ENCODE data around the gene EHMT2.
"Not testable (repeated sequence)": the region's sequence is repeated elsewhere in the genome, so short reads cannot be mapped to it uniquely, and the experiment has no call there.

EHMT2 gene

GRCh38 chr6:31897612-31898382 is at the start of gene EHMT2:
Gene EHMT2, minus strand, starts transcription at chr6:31897698. Its CDS starts 21 bp downstream, at chr6:31897677.
- H3K36me3 ChIP-seq (ENCODE audit: control insufficient read depth, insufficient read depth, low read length) = no peaks in the 10 kb centered on the region
- H3K9me3 ChIP-seq (ENCODE audit: control insufficient read depth, low read length) = no peaks in the 10 kb centered on the region
- peak within 1 kb of the TSS; percentile 98 for H3K4me3 ChIP-seq (ENCODE audit: low read length)
- H3K4me1 ChIP-seq (ENCODE audit: control insufficient read depth, insufficient read depth, low read length) = peaks cover 13% of the 10 kb centered on the region
- H3K9ac ChIP-seq (ENCODE audit: low read length) = peak within 1 kb of the TSS; percentile 79
- H3K27me3 ChIP-seq (ENCODE audit: control insufficient read depth, insufficient read depth, low read length) = no peaks in the 10 kb centered on the region

DNA sequence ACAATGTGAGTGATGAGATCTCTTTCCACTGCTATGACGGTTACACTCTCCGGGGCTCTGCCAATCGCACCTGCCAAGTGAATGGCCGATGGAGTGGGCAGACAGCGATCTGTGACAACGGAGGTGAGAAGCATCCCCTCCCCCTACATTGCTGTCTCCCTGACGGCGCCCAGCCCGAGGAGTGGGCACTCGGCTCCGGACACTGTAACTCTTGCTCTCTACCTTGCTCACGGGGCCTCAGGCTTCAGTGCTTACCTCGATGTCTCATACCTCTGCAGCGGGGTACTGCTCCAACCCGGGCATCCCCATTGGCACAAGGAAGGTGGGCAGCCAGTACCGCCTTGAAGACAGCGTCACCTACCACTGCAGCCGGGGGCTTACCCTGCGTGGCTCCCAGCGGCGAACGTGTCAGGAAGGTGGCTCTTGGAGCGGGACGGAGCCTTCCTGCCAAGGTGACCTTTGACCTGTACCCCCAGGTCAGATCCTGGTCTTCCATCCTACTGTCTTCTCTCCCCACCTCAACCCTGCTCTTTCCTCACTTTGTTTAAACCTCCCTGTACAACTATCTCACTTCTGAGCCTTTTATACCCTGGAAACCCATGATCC is 49.7 kb upstream of the EHMT2 start:
- Histone ChIP-seq H3K27me3 (ENCODE audit: control insufficient read depth, insufficient read depth, low read length) (no peaks in the 10 kb centered on the region), H3K36me3 (ENCODE audit: control insufficient read depth, insufficient read depth, low read length) (no peaks in the 10 kb centered on the region), H3K4me1 (ENCODE audit: control insufficient read depth, insufficient read depth, low read length) (peaks cover 21% of the 10 kb centered on the region), H3K4me3 (ENCODE audit: low read length) (no peak overlapping the region), H3K9ac (ENCODE audit: low read length) (peak overlapping the region; percentile 67), H3K9me3 (ENCODE audit: control insufficient read depth, low read length) (no peaks in the 10 kb centered on the region)

DNA sequence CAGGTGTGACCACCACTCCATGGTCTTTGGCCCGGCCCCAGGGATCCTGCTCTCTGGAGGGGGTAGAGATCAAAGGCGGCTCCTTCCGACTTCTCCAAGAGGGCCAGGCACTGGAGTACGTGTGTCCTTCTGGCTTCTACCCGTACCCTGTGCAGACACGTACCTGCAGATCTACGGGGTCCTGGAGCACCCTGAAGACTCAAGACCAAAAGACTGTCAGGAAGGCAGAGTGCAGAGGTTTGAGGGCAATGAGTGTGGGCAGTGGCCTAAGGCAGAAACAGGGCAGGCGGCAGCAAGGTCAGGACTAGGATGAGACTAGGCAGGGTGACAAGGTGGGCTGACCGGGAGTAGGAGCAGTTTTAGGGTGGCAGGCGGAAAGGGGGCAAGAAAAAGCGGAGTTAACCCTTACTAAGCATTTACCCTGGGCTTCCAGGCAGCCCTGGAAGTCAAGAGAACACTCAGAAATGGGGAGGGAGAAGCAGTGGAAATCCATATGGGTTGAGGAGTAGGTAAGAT is 48.9 kb upstream of the EHMT2 start:
- Histone ChIP-seq H3K4me3 (ENCODE audit: low read length) (peak overlapping the region; percentile 21), H3K27me3 (ENCODE audit: control insufficient read depth, insufficient read depth, low read length) (no peaks in the 10 kb centered on the region), H3K36me3 (ENCODE audit: control insufficient read depth, insufficient read depth, low read length) (no peaks in the 10 kb centered on the region), H3K9ac (ENCODE audit: low read length) (peak overlapping the region; percentile 67), H3K4me1 (ENCODE audit: control insufficient read depth, insufficient read depth, low read length) (peaks cover 21% of the 10 kb centered on the region), H3K9me3 (ENCODE audit: control insufficient read depth, low read length) (no peaks in the 10 kb centered on the region)

DNA sequence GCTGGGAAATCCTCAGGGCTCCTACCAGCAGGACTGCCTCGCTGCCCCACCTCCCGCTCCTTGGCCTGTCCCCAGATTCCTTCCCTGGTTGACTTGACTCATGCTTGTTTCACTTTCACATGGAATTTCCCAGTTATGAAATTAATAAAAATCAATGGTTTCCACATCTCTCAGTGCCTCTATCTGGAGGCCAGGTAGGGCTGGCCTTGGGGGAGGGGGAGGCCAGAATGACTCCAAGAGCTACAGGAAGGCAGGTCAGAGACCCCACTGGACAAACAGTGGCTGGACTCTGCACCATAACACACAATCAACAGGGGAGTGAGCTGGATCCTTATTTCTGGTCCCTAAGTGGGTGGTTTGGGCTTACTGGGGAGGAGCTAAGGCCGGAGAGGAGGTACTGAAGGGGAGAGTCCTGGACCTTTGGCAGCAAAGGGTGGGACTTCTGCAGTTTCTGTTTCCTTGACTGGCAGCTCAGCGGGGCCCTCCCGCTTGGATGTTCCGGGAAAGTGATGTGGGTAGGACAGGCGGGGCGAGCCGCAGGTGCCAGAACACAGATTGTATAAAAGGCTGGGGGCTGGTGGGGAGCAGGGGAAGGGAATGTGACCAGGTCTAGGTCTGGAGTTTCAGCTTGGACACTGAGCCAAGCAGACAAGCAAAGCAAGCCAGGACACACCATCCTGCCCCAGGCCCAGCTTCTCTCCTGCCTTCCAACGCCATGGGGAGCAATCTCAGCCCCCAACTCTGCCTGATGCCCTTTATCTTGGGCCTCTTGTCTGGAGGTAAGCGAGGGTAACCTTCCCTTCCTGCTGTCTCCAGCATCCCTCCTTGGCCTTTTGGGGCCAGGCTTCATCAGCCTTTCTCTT is 48.2 kb upstream of the EHMT2 start, which contains the start of gene CFB:
TSS of gene CFB (plus strand) at position 589 of the 863 bp plus-strand sequence. CDS start at position 716, 127 bp downstream.
- Histone ChIP-seq H3K36me3 (ENCODE audit: control insufficient read depth, insufficient read depth, low read length) (no peaks in the 10 kb centered on the region), H3K4me1 (ENCODE audit: control insufficient read depth, insufficient read depth, low read length) (peaks cover 21% of the 10 kb centered on the region), H3K9me3 (ENCODE audit: control insufficient read depth, low read length) (no peaks in the 10 kb centered on the region), H3K9ac (ENCODE audit: low read length) (peak within 1 kb of the TSS; percentile 67), H3K4me3 (ENCODE audit: low read length) (peak within 1 kb of the TSS; percentile 21), H3K27me3 (ENCODE audit: control insufficient read depth, insufficient read depth, low read length) (no peaks in the 10 kb centered on the region)

GRCh38 chr6:31945154-31945506 is 47.6 kb upstream of the EHMT2 start:
- peaks cover 21% of the 10 kb centered on the region for H3K4me1 ChIP-seq (ENCODE audit: control insufficient read depth, insufficient read depth, low read length)
- H3K4me3 ChIP-seq (ENCODE audit: low read length) = peak overlapping the region; percentile 7
- no peaks in the 10 kb centered on the region for H3K36me3 ChIP-seq (ENCODE audit: control insufficient read depth, insufficient read depth, low read length)
- H3K9ac ChIP-seq (ENCODE audit: low read length) = peak overlapping the region; percentile 67
- no peaks in the 10 kb centered on the region for H3K27me3 ChIP-seq (ENCODE audit: control insufficient read depth, insufficient read depth, low read length)
- H3K9me3 ChIP-seq (ENCODE audit: control insufficient read depth, low read length) = no peaks in the 10 kb centered on the region

DNA sequence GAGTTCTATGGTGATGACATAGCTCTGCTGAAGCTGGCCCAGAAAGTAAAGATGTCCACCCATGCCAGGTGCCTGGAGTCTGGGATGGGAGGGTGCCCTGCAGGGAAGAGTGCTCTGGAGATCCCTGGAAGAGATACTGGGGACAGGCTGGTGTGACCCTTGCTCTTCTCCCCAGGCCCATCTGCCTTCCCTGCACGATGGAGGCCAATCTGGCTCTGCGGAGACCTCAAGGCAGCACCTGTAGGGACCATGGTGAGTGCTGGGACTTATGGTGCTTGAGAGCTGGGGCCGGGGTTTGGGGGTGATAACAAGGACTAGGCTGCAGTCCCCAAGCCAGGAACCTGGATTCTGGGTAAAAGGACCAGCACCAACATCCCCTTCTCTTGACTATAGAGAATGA is 46.2 kb upstream of the EHMT2 start:
- no peaks in the 10 kb centered on the region for H3K27me3 ChIP-seq (ENCODE audit: control insufficient read depth, insufficient read depth, low read length)
- H3K4me3 ChIP-seq (ENCODE audit: low read length) = no peak overlapping the region
- H3K9ac ChIP-seq (ENCODE audit: low read length) = no peak overlapping the region
- H3K9me3 ChIP-seq (ENCODE audit: control insufficient read depth, low read length) = no peaks in the 10 kb centered on the region
- peaks cover 21% of the 10 kb centered on the region for H3K4me1 ChIP-seq (ENCODE audit: control insufficient read depth, insufficient read depth, low read length)
- H3K36me3 ChIP-seq (ENCODE audit: control insufficient read depth, insufficient read depth, low read length) = no peaks in the 10 kb centered on the region

- Histone ChIP-seq H3K9ac (ENCODE audit: low read length) (no peak overlapping the region), H3K4me3 (ENCODE audit: low read length) (no peak overlapping the region), H3K4me1 (ENCODE audit: control insufficient read depth, insufficient read depth, low read length) (peaks cover 10% of the 10 kb centered on the region), H3K27me3 (ENCODE audit: control insufficient read depth, insufficient read depth, low read length) (no peaks in the 10 kb centered on the region), H3K36me3 (ENCODE audit: control insufficient read depth, insufficient read depth, low read length) (no peaks in the 10 kb centered on the region), H3K9me3 (ENCODE audit: control insufficient read depth, low read length) (no peaks in the 10 kb centered on the region)
Measured at GRCh38 chr6:31940256-31940664, 42.8 kb upstream of the EHMT2 start.

GRCh38 chr6:31935823-31936222 is 38.3 kb upstream of the EHMT2 start:
- H3K4me1 ChIP-seq (ENCODE audit: control insufficient read depth, insufficient read depth, low read length) = no peaks in the 10 kb centered on the region
- H3K4me3 ChIP-seq (ENCODE audit: low read length) = no peak overlapping the region
- H3K9me3 ChIP-seq (ENCODE audit: control insufficient read depth, low read length) = no peaks in the 10 kb centered on the region
- H3K36me3 ChIP-seq (ENCODE audit: control insufficient read depth, insufficient read depth, low read length) = no peaks in the 10 kb centered on the region
- H3K9ac ChIP-seq (ENCODE audit: low read length) = no peak overlapping the region
- no peaks in the 10 kb centered on the region for H3K27me3 ChIP-seq (ENCODE audit: control insufficient read depth, insufficient read depth, low read length)

DNA sequence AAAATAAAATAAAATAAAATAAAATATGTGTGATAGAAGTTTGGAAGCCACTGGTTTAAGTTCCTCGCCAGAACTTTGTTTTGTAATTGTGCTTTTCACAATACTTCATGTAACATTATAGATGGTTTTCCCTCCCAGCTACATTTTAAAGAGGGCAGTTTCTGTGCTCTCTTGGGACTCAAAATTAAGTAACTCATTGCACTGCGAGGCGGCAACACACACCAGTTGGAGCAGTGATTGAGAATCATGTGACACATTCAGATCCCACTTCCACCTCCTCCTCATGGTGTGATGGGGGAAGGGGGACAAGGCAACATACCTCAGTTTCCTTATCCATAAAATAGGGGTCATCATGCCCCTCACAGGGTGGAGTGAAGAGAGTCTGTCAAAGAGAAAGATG is 37.5 kb upstream of the EHMT2 start:
- Histone ChIP-seq H3K4me1 (ENCODE audit: control insufficient read depth, insufficient read depth, low read length) (no peaks in the 10 kb centered on the region), H3K4me3 (ENCODE audit: low read length) (no peak overlapping the region), H3K27me3 (ENCODE audit: control insufficient read depth, insufficient read depth, low read length) (no peaks in the 10 kb centered on the region), H3K9me3 (ENCODE audit: control insufficient read depth, low read length) (no peaks in the 10 kb centered on the region), H3K36me3 (ENCODE audit: control insufficient read depth, insufficient read depth, low read length) (no peaks in the 10 kb centered on the region), H3K9ac (ENCODE audit: low read length) (no peak overlapping the region)

GRCh38 chr6:31933537-31933936 is 36.0 kb upstream of the EHMT2 start:
- H3K4me1 ChIP-seq (ENCODE audit: control insufficient read depth, insufficient read depth, low read length) = no peaks in the 10 kb centered on the region
- H3K4me3 ChIP-seq (ENCODE audit: low read length) = no peak overlapping the region
- H3K36me3 ChIP-seq (ENCODE audit: control insufficient read depth, insufficient read depth, low read length) = no peaks in the 10 kb centered on the region
- H3K27me3 ChIP-seq (ENCODE audit: control insufficient read depth, insufficient read depth, low read length) = no peaks in the 10 kb centered on the region
- H3K9ac ChIP-seq (ENCODE audit: low read length) = no peak overlapping the region
- H3K9me3 ChIP-seq (ENCODE audit: control insufficient read depth, low read length) = no peaks in the 10 kb centered on the region

- not testable (repeated sequence) for H3K4me3 ChIP-seq (ENCODE audit: low read length)
Measured at GRCh38 chr6:31932137-31932536, 34.6 kb upstream of the EHMT2 start.

DNA sequence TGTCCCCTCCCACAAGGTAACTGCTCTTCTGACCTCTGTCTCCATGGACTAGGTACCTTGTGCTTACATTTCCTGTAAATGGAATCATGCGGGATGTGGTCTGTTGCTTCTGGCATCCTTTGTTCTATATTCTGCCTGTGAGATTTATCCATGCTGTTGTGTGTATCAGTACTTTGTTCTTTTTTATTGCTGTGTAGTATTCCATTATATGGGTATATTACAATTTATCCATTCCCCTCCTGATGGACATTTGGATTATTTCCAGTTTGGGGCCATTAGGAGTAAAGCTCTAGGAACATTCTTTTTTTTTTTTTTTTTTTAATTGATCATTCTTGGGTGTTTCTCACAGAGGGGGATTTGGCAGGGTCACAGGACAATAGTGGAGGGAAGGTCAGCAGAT is 33.5 kb upstream of the EHMT2 start:
- H3K36me3 ChIP-seq (ENCODE audit: control insufficient read depth, insufficient read depth, low read length) = no peaks in the 10 kb centered on the region

More at GRCh38 chr6:31932137-31932536, 34.6 kb upstream of the EHMT2 start:
- not testable (repeated sequence) for H3K9ac ChIP-seq (ENCODE audit: low read length); H3K36me3 ChIP-seq (ENCODE audit: control insufficient read depth, insufficient read depth, low read length); H3K9me3 ChIP-seq (ENCODE audit: control insufficient read depth, low read length); H3K27me3 ChIP-seq (ENCODE audit: control insufficient read depth, insufficient read depth, low read length); H3K4me1 ChIP-seq (ENCODE audit: control insufficient read depth, insufficient read depth, low read length)

More for the DNA sequence above, 33.5 kb upstream of the EHMT2 start:
- Histone ChIP-seq H3K9me3 (ENCODE audit: control insufficient read depth, low read length) (no peaks in the 10 kb centered on the region), H3K4me1 (ENCODE audit: control insufficient read depth, insufficient read depth, low read length) (no peaks in the 10 kb centered on the region), H3K9ac (ENCODE audit: low read length) (no peak overlapping the region), H3K4me3 (ENCODE audit: low read length) (no peak overlapping the region), H3K27me3 (ENCODE audit: control insufficient read depth, insufficient read depth, low read length) (no peaks in the 10 kb centered on the region)

Data from mucosa of stomach (tissue), 1 donor.